H7 (cell line): ENCODE measurements around the gene HAL. TPM values are rescaled to one million over a fixed set of nuclear protein-coding genes. Genes with fewer than 3 reads are reported as not detected.

ENCODE experiments used
- DNase-seq: peaks from one replicate; pipeline ENCODE4 v3.0.0; 2012
- H3K27me3 ChIP-seq: 2 replicates; pipeline ENCODE4 v1.6.0; 2011; ENCODE audit warnings: mild to moderate bottlenecking, low read length; ENCODE audit not compliant: control insufficient read depth, insufficient read depth
- H3K36me3 ChIP-seq: replicated peaks from 2 replicates; pipeline ENCODE4 v1.5.1; 2011; ENCODE audit warnings: low read length; ENCODE audit not compliant: control insufficient read depth, insufficient read depth
- H3K4me3 ChIP-seq: 2 replicates; pipeline ENCODE4 v1.5.1; 2011; ENCODE audit warnings: low read depth, mild to moderate bottlenecking, control low read depth, low read length, moderate library complexity; ENCODE audit not compliant: insufficient read depth
- total RNA-seq: library from RNA; depleted of rRNA; stranded (reverse); fragments of >200 nt; shearing (Covaris generic); gene quantifications from 2 replicates; pipeline ENCODE4 v1.2.3, GENCODE V29; 2014; rRNA removed

HAL gene, protein sequence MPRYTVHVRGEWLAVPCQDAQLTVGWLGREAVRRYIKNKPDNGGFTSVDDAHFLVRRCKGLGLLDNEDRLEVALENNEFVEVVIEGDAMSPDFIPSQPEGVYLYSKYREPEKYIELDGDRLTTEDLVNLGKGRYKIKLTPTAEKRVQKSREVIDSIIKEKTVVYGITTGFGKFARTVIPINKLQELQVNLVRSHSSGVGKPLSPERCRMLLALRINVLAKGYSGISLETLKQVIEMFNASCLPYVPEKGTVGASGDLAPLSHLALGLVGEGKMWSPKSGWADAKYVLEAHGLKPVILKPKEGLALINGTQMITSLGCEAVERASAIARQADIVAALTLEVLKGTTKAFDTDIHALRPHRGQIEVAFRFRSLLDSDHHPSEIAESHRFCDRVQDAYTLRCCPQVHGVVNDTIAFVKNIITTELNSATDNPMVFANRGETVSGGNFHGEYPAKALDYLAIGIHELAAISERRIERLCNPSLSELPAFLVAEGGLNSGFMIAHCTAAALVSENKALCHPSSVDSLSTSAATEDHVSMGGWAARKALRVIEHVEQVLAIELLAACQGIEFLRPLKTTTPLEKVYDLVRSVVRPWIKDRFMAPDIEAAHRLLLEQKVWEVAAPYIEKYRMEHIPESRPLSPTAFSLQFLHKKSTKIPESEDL
- total RNA-seq: 0.10 and 0.15 TPM in 2 replicates

DNA sequence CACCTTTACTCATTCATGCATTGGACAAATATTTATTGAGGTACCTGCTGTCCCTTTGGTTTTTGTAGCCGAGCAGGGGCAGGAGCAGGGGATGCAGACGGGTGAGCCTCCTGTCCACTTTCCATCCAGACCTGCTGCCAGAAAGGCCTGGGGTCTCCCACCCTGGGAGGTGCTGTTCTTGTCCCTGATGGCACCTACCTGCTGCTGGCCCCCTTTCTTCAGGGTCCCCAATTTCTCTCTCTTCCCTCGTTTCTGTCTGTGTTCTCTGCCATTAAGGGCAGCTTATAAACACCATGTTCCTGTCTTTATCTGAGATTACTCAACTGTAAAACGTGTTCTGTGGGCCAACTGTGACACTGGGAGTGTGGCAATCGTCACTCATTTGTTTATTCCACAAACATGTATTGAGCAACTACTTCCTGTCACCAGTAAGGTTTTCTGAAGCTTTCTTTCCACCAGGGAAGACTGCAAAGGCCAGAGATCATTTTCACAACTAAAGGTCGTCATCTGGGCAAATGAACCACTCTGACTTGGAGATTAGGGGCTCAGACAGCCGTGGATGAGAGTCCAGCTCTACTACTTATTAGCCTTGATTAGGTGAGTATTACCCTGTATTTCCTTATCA lies at the start of gene HAL:
HAL (minus strand) TSS at position 311 of the 625 bp plus-strand sequence. CDS start 434 bp downstream, outside the sequence.
- no peak for DNase-seq
- no peaks in the 10 kb centered on the region for H3K27me3 ChIP-seq
- no peak within 1 kb of the TSS for H3K4me3 ChIP-seq
- H3K36me3 ChIP-seq: 0 out of 2 replicates have a peak, but pooled peaks cover under 1% of the 10 kb centered on the region

DNA sequence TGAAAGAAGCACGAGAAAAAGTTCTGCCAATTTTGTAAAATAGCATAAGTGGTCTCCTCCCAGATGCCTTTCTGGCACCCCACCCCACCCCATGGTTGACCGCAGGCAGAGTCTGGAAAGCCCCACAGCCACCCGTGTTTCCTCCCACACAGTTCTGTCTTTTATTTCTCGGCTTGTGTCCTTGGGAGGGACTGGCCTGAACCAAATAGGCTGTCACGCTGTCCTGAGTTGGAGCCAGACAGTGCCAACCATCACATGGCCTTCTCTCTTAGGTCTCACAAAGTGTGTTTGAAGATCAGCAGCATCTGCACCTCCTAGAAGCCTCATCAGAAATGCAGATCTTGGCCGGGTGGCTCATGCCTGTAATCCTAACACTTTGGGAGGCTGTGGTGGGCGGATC lies 49.4 kb upstream of the HAL start:
- H3K36me3 ChIP-seq: no peaks in the 10 kb centered on the region
- no peak overlapping the region for H3K4me3 ChIP-seq
- no peak for DNase-seq
- no peaks in the 10 kb centered on the region for H3K27me3 ChIP-seq

DNA sequence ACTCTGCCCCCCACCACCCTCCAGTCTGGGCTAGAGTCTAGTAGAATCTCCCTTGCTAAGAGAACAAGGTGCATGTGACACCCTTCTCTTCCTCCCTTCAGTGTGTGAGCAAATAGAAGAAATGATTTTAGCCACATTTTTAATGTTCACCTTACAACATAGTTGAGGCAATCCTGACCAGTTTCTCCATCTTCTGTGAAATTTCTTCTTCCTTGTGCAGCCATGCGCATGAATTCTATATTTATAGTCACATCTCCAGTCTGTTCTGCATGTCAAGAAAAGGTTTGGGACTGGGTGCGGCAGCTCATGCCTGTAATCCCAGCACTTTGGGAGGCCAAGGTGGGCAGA lies 48.8 kb upstream of the HAL start:
- H3K4me3 ChIP-seq: no peak overlapping the region
- no peak for DNase-seq
- H3K36me3 ChIP-seq: no peaks in the 10 kb centered on the region
- no peaks in the 10 kb centered on the region for H3K27me3 ChIP-seq

DNA sequence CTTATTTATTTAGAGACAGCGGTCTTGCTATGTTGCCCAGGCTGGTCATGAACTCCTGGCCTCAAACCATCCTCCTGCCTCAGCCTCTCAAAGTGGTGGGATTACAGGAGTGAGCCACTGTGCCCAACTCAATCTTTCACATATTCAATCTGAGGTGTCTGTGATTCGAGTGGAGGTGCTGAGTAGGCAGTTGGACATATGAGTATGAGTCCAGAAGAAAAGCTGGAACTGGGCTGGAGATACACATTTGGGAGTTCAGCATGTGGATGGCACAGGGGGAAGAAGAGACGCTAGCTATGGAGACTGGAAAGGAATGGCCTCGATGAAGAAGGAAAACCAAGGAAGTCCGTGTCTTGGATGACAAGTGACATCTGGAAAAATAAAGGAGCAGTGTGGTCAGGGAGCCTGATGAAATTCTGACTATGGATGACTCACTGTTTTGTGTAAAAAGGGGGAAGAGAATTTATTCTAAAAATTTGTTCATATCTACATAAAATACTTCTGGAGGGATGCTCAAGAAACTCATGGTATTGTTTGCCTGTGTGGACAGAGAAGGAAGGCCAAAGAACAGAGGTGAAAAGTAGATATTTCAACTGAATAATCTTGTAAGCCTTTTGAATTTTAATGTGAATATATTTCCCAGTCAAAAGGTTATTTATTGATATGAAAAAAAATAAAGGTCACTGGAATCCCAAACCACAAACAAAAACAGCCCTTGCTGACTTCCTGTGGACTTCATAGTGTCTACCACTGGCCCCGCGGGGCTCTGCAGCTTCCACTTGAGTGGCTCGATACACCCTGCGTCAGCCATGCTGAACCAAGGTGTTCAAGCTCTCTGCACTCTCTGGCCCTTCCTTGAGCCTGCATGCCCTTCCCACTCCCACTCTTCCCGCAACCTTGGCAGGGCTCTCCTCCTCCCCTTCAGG lies 48.1 kb upstream of the HAL start:
- DNase-seq: no peak
- no peaks in the 10 kb centered on the region for H3K36me3 ChIP-seq
- no peaks in the 10 kb centered on the region for H3K27me3 ChIP-seq
- H3K4me3 ChIP-seq: no peak overlapping the region

DNA sequence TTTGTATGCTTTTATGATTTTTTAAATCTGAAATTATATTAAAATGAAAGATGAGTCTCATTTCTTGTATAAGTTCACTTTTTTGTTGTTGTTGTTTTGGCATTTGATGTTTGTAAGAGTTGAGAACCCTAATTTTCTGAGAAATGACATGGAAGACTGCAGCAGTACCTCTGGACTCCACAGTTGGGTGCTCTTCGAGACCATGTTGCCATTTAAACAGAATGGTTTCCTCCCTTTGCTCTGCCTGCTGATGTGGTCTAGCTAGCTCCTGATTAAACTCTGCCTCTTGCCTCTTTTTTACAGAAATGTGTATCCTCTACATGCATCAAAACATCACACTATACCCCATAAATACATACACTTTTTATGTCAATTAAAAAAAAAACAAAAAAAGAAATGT lies 45.0 kb upstream of the HAL start:
- no peaks in the 10 kb centered on the region for H3K36me3 ChIP-seq
- no peak overlapping the region for H3K4me3 ChIP-seq
- H3K27me3 ChIP-seq: no peaks in the 10 kb centered on the region
- no peak for DNase-seq

DNA sequence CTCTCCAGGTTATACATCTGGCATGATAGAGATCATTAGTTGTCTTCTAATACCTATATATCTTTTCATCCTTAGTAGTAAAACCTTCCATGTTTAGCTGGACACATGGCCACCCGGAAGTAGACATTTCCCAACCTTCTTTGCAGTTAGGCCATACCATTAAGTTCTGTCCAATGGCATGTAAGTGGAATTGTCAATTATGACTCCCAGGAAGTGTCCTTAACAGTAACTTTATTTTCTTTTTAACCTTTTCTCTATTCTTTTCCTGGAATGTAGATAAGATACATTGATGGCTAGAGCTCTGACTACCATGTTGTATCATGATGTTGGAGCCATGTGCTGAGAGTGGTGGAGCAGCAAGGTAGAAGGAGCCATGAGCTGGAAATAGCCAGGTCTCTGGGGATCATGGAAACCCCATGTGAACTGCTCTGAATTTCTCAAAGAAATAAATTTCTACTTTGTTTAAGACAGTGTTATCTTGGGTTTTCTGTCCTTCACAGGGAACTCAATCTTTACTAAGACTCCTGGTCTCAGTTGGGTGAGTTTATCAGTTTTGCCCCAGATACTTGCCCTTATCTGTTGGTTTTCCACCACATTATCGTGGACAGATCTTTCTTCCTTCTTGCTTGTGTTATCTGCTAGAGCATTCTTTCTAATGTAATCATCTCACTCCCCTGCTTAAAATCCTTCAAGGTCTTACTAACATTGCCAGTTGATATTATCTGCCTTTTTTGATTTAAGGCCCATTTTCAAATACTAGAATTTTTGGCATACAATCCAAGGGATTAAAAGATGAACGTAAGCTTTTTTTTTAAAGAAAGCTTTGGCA lies 44.4 kb upstream of the HAL start:
- H3K4me3 ChIP-seq: no peak overlapping the region

DNA sequence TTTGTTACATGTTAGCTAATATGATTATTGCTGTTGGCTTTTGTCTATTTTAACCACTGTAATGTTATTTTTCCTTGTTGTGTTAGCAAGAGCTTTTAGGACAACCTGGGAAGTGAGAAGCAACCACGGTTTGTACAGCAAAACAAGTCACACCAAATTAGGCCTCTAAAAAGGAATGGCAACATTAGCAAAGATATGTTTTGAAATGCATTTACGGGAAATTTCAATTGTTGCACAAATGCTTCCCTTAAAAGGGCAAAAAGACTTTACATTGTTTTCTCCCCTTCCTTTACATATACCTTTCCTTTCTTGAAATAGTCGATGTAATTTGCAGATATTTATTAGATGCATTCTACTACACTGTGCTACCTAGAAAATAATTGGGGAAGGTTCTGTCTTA lies 43.4 kb upstream of the HAL start:
- no peak for DNase-seq
- no peaks in the 10 kb centered on the region for H3K27me3 ChIP-seq
- no peaks in the 10 kb centered on the region for H3K36me3 ChIP-seq
- H3K4me3 ChIP-seq: no peak overlapping the region

More for the DNA sequence above, 44.4 kb upstream of the HAL start:
- DNase-seq: no peak
- no peaks in the 10 kb centered on the region for H3K27me3 ChIP-seq
- H3K36me3 ChIP-seq: no peaks in the 10 kb centered on the region

DNA sequence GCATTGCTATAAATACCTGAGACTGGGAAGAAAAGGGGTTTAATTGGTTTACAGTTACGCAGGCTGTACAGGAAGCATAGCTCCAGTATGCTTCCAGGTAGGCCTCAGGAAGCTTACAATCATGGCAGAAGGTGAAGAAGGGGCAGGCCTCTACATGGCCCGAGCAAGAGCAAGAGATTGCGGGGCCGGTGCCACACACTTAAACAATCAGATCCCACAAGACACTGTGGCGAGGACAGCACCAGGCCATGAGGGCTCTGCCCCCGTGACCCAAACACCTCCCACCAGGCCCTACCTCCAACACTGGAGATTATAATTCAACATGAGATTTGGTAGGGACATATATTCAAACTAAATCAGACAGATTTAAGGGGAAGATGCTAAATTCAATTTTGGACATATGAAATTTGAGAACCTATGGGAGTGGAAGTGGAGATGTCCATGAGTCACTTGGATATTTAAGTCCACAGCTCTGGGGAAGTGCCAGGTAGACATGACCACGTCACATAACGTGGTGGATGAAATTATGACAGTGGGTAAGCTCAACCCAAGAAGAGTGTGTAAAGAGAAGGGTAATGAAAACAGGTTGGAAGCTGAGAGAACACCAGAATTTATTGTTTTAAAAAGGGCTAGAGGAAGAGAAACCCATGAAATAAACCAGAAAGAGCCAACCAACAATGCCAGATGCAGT lies 40.8 kb upstream of the HAL start:
- Histone ChIP-seq H3K36me3 (no peaks in the 10 kb centered on the region), H3K4me3 (no peak overlapping the region), H3K27me3 (no peaks in the 10 kb centered on the region)
- no peak for DNase-seq

DNA sequence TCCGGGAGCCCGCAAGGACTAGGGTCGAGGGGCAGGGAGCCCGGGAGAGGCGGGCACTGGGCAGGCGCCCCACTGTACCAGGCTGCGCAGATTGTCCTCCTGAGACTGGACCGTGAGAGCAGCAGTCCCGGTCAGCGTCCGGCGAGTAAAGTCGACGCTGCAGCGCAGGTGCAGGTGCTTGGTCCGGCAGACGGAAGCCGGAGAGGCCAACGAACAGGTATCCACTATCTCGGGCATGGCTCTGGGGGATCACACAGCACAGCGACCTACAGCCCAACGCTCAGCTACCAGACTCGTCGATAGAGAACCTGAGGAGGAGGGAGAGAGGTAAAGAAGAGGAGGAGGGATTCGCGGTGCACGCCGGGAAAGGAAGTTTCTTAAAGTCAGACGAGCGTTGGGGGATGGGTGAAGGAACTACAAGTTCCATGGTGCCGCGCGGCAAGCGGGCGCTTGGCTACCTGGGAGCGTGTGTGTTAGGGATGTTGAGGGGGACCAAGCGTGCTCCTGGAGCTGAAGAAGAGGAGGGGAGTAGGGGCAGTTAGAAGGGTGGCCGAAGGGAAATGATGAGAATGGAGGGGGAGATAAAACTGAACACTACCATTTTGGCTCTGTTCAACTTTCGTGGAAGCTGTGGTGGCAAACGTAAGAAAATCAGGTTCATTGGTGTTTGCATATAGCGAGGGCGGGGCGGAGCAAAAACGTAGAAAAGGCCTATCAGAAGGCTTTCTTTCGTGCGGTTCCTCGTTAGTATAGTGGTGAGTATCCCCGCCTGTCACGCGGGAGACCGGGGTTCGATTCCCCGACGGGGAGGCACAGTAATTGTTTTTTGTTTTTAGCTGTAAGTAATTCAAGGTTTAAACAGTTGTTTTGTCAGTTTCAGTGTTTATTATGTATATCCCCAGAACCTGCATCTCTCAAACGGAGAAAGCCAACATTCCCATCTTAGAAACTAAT lies 39.4 kb upstream of the HAL start, which contains the start of gene LTA4H:
LTA4H (minus strand) TSS at position 305 of the 954 bp plus-strand sequence; CDS start at position 237, 68 bp downstream.
- Histone ChIP-seq H3K4me3 (peak within 1 kb of the TSS; percentile 97), H3K36me3 (no peaks in the 10 kb centered on the region), H3K27me3 (no peaks in the 10 kb centered on the region)
- DNase-seq: peak; percentile 90

DNA sequence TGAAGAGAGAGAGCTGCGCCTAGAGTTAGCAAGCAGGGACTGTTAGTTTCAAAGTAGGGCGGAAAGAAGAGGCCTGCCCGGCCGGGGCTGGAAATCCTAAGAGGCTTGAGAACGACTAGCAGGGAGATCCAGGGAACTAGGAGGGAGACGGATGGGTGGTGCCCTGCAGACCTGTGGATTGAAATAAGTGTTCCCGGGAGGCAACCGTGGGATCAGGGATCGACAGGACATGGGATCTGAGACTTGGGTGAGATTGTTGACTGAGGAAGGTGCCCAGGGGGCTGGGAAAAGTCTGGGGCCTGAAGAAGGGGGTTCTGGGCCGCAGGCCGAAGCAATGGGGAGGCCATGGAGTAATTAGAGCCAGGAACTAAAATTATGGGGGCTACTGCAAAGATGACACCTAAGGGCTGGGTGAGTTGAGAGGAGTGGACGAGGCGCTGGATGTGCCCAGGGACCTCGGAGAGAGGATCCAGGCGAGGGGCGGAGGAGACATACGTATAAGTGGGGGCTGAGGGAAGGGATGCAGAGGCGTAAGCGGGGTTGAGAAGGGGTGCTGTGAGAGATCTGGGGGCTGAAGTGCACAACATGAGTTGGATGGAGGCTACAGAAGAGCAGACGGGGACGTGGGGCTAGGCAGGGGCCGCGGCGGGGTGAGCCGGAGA lies 38.6 kb upstream of the HAL start:
- H3K27me3 ChIP-seq: no peaks in the 10 kb centered on the region
- H3K4me3 ChIP-seq: peak overlapping the region; percentile 97
- DNase-seq: peak; percentile 40
- H3K36me3 ChIP-seq: no peaks in the 10 kb centered on the region

DNA sequence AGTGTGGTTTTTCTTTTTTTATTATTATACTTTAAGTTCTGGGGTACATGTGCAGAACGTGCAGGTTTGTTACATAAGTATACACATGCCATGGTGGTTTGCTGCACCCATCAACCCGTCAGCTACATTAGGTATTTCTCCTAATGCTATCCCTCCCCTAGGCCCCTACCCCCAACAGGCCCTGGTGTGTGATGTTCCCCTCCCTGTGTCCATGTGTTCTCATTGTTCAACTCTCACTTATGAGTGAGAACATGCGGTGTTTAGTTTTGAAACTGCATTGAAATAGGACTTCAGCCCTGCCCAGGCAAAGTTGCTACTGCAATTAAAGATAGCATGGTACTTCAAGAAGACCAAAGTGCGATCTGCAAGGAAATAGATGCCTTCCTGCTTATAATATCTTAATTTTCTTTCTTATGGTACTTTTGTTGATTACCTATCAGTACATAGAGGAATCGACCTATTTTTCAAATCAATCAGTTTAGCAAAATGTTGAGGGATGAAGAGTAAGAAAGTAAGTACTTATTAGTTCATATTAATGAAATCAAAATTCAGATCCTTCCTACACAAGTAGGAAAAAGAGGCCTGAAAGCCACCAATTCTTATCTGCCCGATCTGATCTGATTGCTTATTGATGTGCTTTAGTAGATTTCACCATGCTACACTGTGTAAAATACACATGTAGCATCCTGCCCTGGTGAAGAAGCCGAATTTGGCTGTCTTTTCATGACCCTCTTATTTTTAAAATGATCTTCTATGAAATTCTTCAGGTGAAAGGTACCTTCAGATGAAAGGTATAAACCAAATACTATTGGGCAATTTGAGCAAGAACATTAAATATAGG lies 37.6 kb upstream of the HAL start:
- H3K4me3 ChIP-seq: peak overlapping the region; percentile 97
- no peaks in the 10 kb centered on the region for H3K36me3 ChIP-seq
- H3K27me3 ChIP-seq: no peaks in the 10 kb centered on the region
- no peak for DNase-seq
